Measurements from ENCODE around the gene LMO1. TPM values are rescaled to one million over a fixed set of nuclear protein-coding genes. Genes with fewer than 3 reads are reported as not detected.

The LMO1 gene
- total RNA-seq, 2 experiments from 2014 or later, result not detected

DNA sequence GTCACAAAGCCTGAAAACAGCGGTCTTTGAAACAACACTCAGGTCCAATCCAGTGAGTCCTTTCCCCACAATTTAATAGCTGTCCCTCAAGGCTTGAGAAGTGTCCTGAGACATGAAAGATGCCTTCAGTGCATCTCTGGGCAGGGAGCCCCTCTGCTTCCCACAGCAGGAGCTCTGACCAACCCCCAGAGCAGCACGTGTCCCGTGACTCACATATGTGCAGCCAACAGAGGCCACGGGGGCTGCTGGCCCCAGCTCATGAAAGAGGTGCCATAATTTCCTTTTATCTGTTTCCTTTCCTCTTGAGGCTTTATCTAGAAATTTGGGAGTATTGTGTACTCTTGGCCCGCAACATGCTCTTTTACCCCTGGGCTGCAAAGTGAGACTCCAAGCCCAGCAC is 33.2 kb upstream of the LMO1 start:
- Histone ChIP-seq H3K36me3 (ENCODE audit: insufficient read depth, low read length) (no peaks in the 10 kb centered on the region), H3K27ac (ENCODE audit: low read depth, low read length, poor library complexity, severe bottlenecking) (no peak overlapping the region), H3K4me3 (ENCODE audit: low read depth, low read length, poor library complexity, severe bottlenecking) (no peak overlapping the region), H3K79me2 (ENCODE audit: insufficient read depth, low read depth, low read length) (no peaks in the 10 kb centered on the region), H3K9me2 (ENCODE audit: insufficient read depth, low read length) (no peaks in the 10 kb centered on the region), H3K9me3 (ENCODE audit: low read length) (no peaks in the 10 kb centered on the region), H3K4me1 (ENCODE audit: insufficient read depth, low read length, poor library complexity, severe bottlenecking) (no peaks in the 10 kb centered on the region), H4K20me1 (ENCODE audit: insufficient read depth, low read length) (no peaks in the 10 kb centered on the region), H3K4me2 (ENCODE audit: low read length) (no peak overlapping the region), H2AFZ (ENCODE audit: low read length) (no peak overlapping the region)
- TF ChIP-seq EZH2phosphoT487 (IDR thresholded peaks at IDR 0.05; ENCODE audit: borderline replicate concordance, low read depth, low read length), result no peak
- TF ChIP-seq, protein P1, sequence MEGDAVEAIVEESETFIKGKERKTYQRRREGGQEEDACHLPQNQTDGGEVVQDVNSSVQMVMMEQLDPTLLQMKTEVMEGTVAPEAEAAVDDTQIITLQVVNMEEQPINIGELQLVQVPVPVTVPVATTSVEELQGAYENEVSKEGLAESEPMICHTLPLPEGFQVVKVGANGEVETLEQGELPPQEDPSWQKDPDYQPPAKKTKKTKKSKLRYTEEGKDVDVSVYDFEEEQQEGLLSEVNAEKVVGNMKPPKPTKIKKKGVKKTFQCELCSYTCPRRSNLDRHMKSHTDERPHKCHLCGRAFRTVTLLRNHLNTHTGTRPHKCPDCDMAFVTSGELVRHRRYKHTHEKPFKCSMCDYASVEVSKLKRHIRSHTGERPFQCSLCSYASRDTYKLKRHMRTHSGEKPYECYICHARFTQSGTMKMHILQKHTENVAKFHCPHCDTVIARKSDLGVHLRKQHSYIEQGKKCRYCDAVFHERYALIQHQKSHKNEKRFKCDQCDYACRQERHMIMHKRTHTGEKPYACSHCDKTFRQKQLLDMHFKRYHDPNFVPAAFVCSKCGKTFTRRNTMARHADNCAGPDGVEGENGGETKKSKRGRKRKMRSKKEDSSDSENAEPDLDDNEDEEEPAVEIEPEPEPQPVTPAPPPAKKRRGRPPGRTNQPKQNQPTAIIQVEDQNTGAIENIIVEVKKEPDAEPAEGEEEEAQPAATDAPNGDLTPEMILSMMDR (conservative IDR thresholded peaks at IDR 0.05; ENCODE audit: low read length), result no peak
- intact Hi-C loops (cut with micrococcal nuclease; ENCODE audit: unreplicated experiment), result no loop called here
- POLR2A ChIA-PET, result interaction anchor here (0.6 kb wide), 1 partner anchor 1120 kb away, joined by 3 read pairs; no protein-coding TSS in a partner anchor
- DNase-seq (ENCODE audit: low spot score), result no peak
- no TSS peak for BruUV-seq (replicated peaks)
- CTCF ChIA-PET (ENCODE audit: unreplicated experiment), result no interaction called here

DNA sequence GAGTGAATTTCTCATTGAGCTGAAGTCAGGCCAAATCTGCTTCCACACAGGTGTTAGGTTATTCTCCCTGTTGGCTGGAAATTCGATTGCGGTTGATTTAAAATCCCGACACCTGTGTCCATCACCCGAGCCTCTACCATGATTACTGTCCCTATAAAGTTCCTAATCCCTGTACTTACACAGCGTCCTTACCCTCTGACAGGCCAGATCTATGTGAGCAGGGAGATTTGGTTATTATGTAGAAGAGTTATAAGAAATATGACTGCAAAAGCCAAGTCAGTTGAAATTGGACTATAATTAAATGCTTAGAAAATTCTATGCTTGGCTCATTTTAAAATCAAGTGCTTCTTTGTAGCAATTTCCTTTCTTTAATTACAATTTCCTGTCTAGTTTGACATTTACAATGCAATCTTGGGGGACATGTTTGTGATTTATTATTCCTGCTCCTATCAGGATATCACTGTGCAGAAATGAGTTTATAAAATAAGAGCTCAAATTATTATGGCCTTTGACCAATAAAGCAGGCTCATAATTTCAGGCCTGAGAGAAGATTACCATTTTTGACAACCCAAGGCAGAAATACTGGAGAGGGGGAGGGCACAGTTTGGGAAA is 32.5 kb upstream of the LMO1 start:
- H3K9me2 ChIP-seq (ENCODE audit: insufficient read depth, low read length), result no peaks in the 10 kb centered on the region
- POLR2A ChIA-PET, result interaction anchor here (0.6 kb wide), 1 partner anchor 1121 kb away, joined by 3 read pairs; no protein-coding TSS in a partner anchor
- DNase-seq (ENCODE audit: low spot score), result no peak
- H4K20me1 ChIP-seq (ENCODE audit: insufficient read depth, low read length), result no peaks in the 10 kb centered on the region
- no peak overlapping the region for H3K4me2 ChIP-seq (ENCODE audit: low read length)
- H3K4me3 ChIP-seq (ENCODE audit: low read depth, low read length, poor library complexity, severe bottlenecking), result no peak overlapping the region
- no peak overlapping the region for H2AFZ ChIP-seq (ENCODE audit: low read length)
- TF ChIP-seq EZH2phosphoT487 (IDR thresholded peaks at IDR 0.05; ENCODE audit: borderline replicate concordance, low read depth, low read length), result no peak
- TF ChIP-seq, protein P1 (conservative IDR thresholded peaks at IDR 0.05; ENCODE audit: low read length), result no peak
- intact Hi-C loops (cut with micrococcal nuclease; ENCODE audit: unreplicated experiment), result no loop called here
- H3K4me1 ChIP-seq (ENCODE audit: insufficient read depth, low read length, poor library complexity, severe bottlenecking), result no peaks in the 10 kb centered on the region
- H3K27ac ChIP-seq (ENCODE audit: low read depth, low read length, poor library complexity, severe bottlenecking), result no peak overlapping the region
- CTCF ChIA-PET (ENCODE audit: unreplicated experiment), result no interaction called here
- H3K36me3 ChIP-seq (ENCODE audit: insufficient read depth, low read length), result no peaks in the 10 kb centered on the region
- no TSS peak for BruUV-seq (replicated peaks)
- no peaks in the 10 kb centered on the region for H3K9me3 ChIP-seq (ENCODE audit: low read length)
- no peaks in the 10 kb centered on the region for H3K79me2 ChIP-seq (ENCODE audit: insufficient read depth, low read depth, low read length)

DNA sequence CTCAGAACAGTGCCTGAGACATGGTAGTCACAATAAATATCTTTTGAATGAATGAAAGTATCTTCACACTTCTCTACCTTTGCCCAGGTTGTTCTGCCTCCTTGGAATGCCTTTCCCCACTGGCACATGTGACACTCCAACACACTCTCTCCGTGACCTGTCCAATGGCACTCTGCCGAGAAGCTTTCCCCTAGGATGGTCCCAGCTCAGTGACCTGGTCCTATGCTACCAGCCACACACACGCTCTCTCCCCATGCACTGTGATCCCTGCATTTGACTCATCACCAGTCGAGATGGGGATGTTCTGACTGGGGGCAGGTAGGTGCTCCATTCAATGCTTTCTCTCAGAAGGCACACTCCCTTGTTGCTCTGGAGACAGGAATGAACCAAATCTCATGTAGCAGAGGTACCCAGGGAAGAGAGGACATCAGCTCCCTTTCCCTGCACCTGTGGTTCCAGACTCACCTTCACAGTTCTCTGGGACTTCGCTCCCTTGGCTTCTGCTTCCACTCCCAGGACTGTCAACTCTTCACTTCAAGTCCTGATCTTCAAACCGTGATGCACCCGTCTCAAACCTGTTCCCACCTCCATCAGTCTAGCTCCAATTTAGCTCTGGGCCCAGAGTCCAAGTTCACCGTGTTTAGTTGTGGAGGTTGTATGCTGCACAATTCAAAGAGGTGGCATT is 30.7 kb upstream of the LMO1 start:
- no peaks in the 10 kb centered on the region for H3K9me2 ChIP-seq (ENCODE audit: insufficient read depth, low read length)
- H4K20me1 ChIP-seq (ENCODE audit: insufficient read depth, low read length), result no peaks in the 10 kb centered on the region
- H3K9me3 ChIP-seq (ENCODE audit: low read length), result no peaks in the 10 kb centered on the region
- intact Hi-C loops (cut with micrococcal nuclease; ENCODE audit: unreplicated experiment), result no loop called here
- DNase-seq (ENCODE audit: low spot score), result no peak
- POLR2A ChIA-PET, result no interaction called here
- no peaks in the 10 kb centered on the region for H3K36me3 ChIP-seq (ENCODE audit: insufficient read depth, low read length)
- H3K4me2 ChIP-seq (ENCODE audit: low read length), result no peak overlapping the region
- BruUV-seq (replicated peaks), result no TSS peak
- H3K4me1 ChIP-seq (ENCODE audit: insufficient read depth, low read length, poor library complexity, severe bottlenecking), result no peaks in the 10 kb centered on the region
- no peaks in the 10 kb centered on the region for H3K79me2 ChIP-seq (ENCODE audit: insufficient read depth, low read depth, low read length)
- TF ChIP-seq, protein P1 (conservative IDR thresholded peaks at IDR 0.05; ENCODE audit: low read length), result no peak
- no peak for TF ChIP-seq EZH2phosphoT487 (IDR thresholded peaks at IDR 0.05; ENCODE audit: borderline replicate concordance, low read depth, low read length)
- no peak overlapping the region for H3K4me3 ChIP-seq (ENCODE audit: low read depth, low read length, poor library complexity, severe bottlenecking)
- no peak overlapping the region for H3K27ac ChIP-seq (ENCODE audit: low read depth, low read length, poor library complexity, severe bottlenecking)
- H2AFZ ChIP-seq (ENCODE audit: low read length), result no peak overlapping the region
- CTCF ChIA-PET (ENCODE audit: unreplicated experiment), result no interaction called here

All from OCI-LY7 (cell line).